SJSA1 (cell line): Measurements from ENCODE around the gene ADAM17. TPM values are rescaled to one million over a fixed set of nuclear protein-coding genes. Genes with fewer than 3 reads are reported as not detected.

Experiments used
- DNase-seq, 2 experiments: peaks; one replicate each; pipeline ENCODE4 v3.0.0-alpha.2; 2015 to 2020; ENCODE audit warnings: low spot score in 2 of 2, low read depth in 1 of 2
- H3K27ac ChIP-seq: fragments of 250-450 bp; sonication (Bioruptor Pico); 2 replicates; pipeline ENCODE4 v1.5.1; 2020; ENCODE audit warnings: mild to moderate bottlenecking, moderate library complexity
- H3K27me3 ChIP-seq: fragments of 250-450 bp; sonication (Bioruptor Pico); replicated peaks from 2 replicates; pipeline ENCODE4 v1.5.1; 2020; ENCODE audit warnings: mild to moderate bottlenecking, moderate library complexity
- H3K36me3 ChIP-seq: fragments of 250-450 bp; sonication (Bioruptor Pico); 2 replicates; pipeline ENCODE4 v1.5.1; 2020; ENCODE audit warnings: mild to moderate bottlenecking
- H3K4me1 ChIP-seq: fragments of 250-450 bp; sonication (Bioruptor Pico); replicated peaks from 2 replicates; pipeline ENCODE4 v1.6.1; 2021; ENCODE audit warnings: mild to moderate bottlenecking
- H3K4me3 ChIP-seq: fragments of 250-450 bp; sonication (Bioruptor Pico); 2 replicates; pipeline ENCODE4 v1.5.1; 2020; ENCODE audit warnings: mild to moderate bottlenecking
- H3K9me3 ChIP-seq: fragments of 250-450 bp; sonication (Bioruptor Pico); replicated peaks from 2 replicates; pipeline ENCODE4 v1.5.1; 2020; ENCODE audit warnings: mild to moderate bottlenecking
- total RNA-seq: library from RNA; depleted of rRNA; stranded (reverse); fragments of >200 nt; shearing (Covaris generic); gene quantifications from 2 replicates; pipeline ENCODE4 v1.2.3, GENCODE V29; 2014

Gene ADAM17
- total RNA-seq, 1 experiment from 2014 or later, result 20.5 TPM

- no peak for DNase-seq
- H3K4me3 ChIP-seq, result no peak overlapping the region
- H3K27ac ChIP-seq, result no peak overlapping the region
- H3K9me3 ChIP-seq, result no peaks in the 10 kb centered on the region
- H3K4me1 ChIP-seq, result no peaks in the 10 kb centered on the region
- no peaks in the 10 kb centered on the region for H3K27me3 ChIP-seq
- peaks cover 66% of the 10 kb centered on the region for H3K36me3 ChIP-seq
Measured at GRCh38 chr2:9466147-9466683, 89.4 kb downstream of the ADAM17 start.

GRCh38 chr2:9465170-9465569 is 90.5 kb downstream of the ADAM17 start:
- DNase-seq, result no peak
- H3K27ac ChIP-seq, result no peak overlapping the region
- H3K4me3 ChIP-seq, result no peak overlapping the region
- no peaks in the 10 kb centered on the region for H3K27me3 ChIP-seq
- no peaks in the 10 kb centered on the region for H3K4me1 ChIP-seq
- no peaks in the 10 kb centered on the region for H3K9me3 ChIP-seq
- H3K36me3 ChIP-seq, result peaks cover 62% of the 10 kb centered on the region

- Histone ChIP-seq H3K27ac (no peak overlapping the region), H3K4me1 (no peaks in the 10 kb centered on the region), H3K9me3 (no peaks in the 10 kb centered on the region), H3K4me3 (no peak overlapping the region), H3K36me3 (peaks cover 62% of the 10 kb centered on the region), H3K27me3 (no peaks in the 10 kb centered on the region)
- no peak for DNase-seq
Measured at GRCh38 chr2:9463698-9464034, 92.0 kb downstream of the ADAM17 start.

DNA sequence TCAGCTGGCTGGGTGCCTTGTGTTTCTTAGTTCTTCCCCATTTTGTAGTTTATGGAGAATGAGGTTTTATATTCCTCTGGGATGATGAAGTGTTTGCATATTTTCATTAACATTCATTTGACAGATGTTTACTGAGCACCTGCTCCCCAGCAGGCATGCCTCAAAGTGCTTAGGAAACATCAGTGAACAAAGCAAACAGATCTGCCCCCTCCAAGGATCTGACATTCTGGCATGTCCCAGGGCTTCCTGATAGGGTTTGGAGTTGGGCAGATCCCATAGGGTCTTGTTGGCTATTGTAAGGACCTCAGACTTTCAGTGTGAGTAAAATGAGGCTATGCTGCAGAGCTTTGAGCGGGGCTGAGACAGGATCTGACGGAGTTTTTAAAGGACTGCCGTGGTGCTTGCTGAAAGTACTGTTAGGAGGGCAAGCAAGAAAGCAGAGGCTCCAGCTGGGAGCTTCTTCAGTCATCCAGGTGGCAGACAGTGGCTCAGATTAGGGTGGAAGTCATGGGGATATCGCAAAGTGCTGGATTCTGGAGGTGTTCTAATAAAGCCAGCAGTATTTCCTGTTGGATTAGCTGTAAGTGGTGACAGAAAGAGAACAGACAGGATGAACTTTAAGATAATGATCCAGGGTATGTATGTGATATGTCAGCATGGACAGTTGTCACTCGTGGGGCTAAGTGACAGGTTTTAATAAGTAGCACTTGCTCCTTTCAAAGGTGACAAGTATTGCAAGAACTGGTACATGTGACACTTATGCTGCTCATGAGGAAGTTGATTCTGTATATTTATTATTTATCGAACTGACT is 92.5 kb downstream of the ADAM17 start:
- Histone ChIP-seq H3K36me3 (peaks cover 65% of the 10 kb centered on the region), H3K4me3 (no peak overlapping the region), H3K4me1 (no peaks in the 10 kb centered on the region), H3K27me3 (no peaks in the 10 kb centered on the region), H3K27ac (no peak overlapping the region), H3K9me3 (no peaks in the 10 kb centered on the region)
- DNase-seq, result no peak

DNA sequence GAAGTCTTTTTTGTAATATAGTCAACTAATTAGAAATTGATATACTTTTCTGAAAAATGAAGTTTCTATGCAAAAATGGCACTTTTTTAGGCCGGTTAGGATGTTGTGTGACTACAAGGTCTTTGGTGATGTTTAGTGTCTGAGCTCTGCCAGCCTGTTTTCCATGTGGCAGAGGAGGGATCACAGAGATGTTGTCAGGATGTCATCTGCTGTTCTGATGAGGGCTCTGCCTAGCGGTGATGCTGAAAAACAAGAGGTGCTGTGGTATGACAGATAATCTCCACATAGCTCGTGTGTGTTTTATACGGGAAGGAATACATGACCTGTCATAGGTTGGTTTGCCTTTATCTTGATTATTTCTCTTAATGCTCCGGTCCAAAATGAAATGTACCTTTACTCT is 93.3 kb downstream of the ADAM17 start:
- Histone ChIP-seq H3K27ac (no peak overlapping the region), H3K4me1 (no peaks in the 10 kb centered on the region), H3K36me3 (peaks cover 63% of the 10 kb centered on the region), H3K27me3 (no peaks in the 10 kb centered on the region), H3K9me3 (no peaks in the 10 kb centered on the region), H3K4me3 (no peak overlapping the region)
- DNase-seq, result no peak

GRCh38 chr2:9461079-9461478 is 94.6 kb downstream of the ADAM17 start:
- H3K36me3 ChIP-seq, result peaks cover 70% of the 10 kb centered on the region
- no peaks in the 10 kb centered on the region for H3K4me1 ChIP-seq
- no peak for DNase-seq
- no peaks in the 10 kb centered on the region for H3K9me3 ChIP-seq
- no peak overlapping the region for H3K4me3 ChIP-seq
- no peaks in the 10 kb centered on the region for H3K27me3 ChIP-seq
- H3K27ac ChIP-seq, result no peak overlapping the region

- peaks cover 67% of the 10 kb centered on the region for H3K36me3 ChIP-seq
- DNase-seq, result no peak
- H3K27me3 ChIP-seq, result no peaks in the 10 kb centered on the region
- no peak overlapping the region for H3K27ac ChIP-seq
- H3K9me3 ChIP-seq, result no peaks in the 10 kb centered on the region
- H3K4me1 ChIP-seq, result no peaks in the 10 kb centered on the region
- H3K4me3 ChIP-seq, result no peak overlapping the region
Measured at GRCh38 chr2:9460441-9461017, 95.1 kb downstream of the ADAM17 start.

GRCh38 chr2:9451231-9451630 is 104.4 kb downstream of the ADAM17 start:
- no peak for DNase-seq
- Histone ChIP-seq H3K9me3 (no peaks in the 10 kb centered on the region), H3K27me3 (no peaks in the 10 kb centered on the region), H3K4me3 (no peak overlapping the region), H3K4me1 (0 out of 2 replicates have a peak, but pooled peaks cover 3% of the 10 kb centered on the region), H3K27ac (no peak overlapping the region), H3K36me3 (peaks cover 74% of the 10 kb centered on the region)

- no peak overlapping the region for H3K4me3 ChIP-seq
- no peak overlapping the region for H3K27ac ChIP-seq
- peaks cover 20% of the 10 kb centered on the region for H3K4me1 ChIP-seq
- H3K36me3 ChIP-seq, result peaks cover 75% of the 10 kb centered on the region
- H3K27me3 ChIP-seq, result no peaks in the 10 kb centered on the region
- no peak for DNase-seq
- H3K9me3 ChIP-seq, result no peaks in the 10 kb centered on the region
Measured at GRCh38 chr2:9445089-9445488, 110.5 kb downstream of the ADAM17 start.

DNA sequence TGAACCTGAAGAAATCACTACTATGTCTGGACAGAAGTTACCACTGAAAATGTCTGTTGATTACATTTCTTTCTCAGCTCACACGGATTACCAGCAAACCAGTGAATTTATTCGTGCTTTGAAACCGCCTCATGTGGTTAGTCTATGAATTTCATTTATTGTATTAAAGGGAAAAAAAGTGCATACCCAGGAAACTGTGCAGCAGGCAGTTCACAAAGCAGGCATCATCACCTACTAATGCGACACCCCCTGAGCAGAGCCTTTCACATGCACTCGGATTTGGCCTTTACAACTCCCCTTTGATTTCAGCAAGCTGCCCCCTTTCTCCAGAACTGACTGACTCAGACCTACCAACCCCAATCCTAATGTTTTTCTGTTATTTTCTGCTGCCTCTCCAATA is 112.1 kb downstream of the ADAM17 start:
- H3K27ac ChIP-seq, result no peak overlapping the region
- no peaks in the 10 kb centered on the region for H3K9me3 ChIP-seq
- peaks cover 71% of the 10 kb centered on the region for H3K36me3 ChIP-seq
- H3K4me1 ChIP-seq, result peaks cover 25% of the 10 kb centered on the region
- H3K27me3 ChIP-seq, result no peaks in the 10 kb centered on the region
- H3K4me3 ChIP-seq, result no peak overlapping the region
- no peak for DNase-seq

DNA sequence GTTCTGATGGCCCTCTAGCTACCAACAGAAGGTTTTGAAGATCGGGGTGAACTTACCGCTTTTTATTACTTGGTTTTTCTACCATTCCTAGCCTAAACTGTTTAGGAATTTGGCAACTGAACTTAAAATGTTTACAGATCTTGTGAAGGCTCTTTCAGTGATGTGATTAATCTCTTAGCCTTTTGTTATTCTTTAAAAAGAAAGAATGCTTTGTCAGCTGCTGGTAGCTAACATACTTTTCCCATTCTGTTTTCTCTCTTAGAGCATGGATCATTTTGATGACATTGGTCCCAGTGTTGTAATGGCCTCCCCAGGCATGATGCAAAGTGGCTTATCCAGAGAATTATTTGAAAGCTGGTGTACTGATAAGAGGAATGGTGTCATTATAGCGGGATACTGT is 114.1 kb downstream of the ADAM17 start:
- H3K27ac ChIP-seq, result no peak overlapping the region
- peaks cover 25% of the 10 kb centered on the region for H3K4me1 ChIP-seq
- H3K27me3 ChIP-seq, result no peaks in the 10 kb centered on the region
- peak in 1 of 2 experiments; percentile 40 for DNase-seq
- peaks cover 67% of the 10 kb centered on the region for H3K36me3 ChIP-seq
- H3K4me3 ChIP-seq, result no peak overlapping the region
- no peaks in the 10 kb centered on the region for H3K9me3 ChIP-seq

- H3K27ac ChIP-seq, result no peak overlapping the region; the same call in 1 of the 2 replicates
- DNase-seq, result peak in 1 of 2 experiments; percentile 9
- H3K36me3 ChIP-seq, result peaks cover 64% of the 10 kb centered on the region
- no peaks in the 10 kb centered on the region for H3K9me3 ChIP-seq
- H3K4me1 ChIP-seq, result peaks cover 25% of the 10 kb centered on the region
- no peaks in the 10 kb centered on the region for H3K27me3 ChIP-seq
- H3K4me3 ChIP-seq, result no peak overlapping the region
Measured at GRCh38 chr2:9440058-9440727, 115.4 kb downstream of the ADAM17 start.

DNA sequence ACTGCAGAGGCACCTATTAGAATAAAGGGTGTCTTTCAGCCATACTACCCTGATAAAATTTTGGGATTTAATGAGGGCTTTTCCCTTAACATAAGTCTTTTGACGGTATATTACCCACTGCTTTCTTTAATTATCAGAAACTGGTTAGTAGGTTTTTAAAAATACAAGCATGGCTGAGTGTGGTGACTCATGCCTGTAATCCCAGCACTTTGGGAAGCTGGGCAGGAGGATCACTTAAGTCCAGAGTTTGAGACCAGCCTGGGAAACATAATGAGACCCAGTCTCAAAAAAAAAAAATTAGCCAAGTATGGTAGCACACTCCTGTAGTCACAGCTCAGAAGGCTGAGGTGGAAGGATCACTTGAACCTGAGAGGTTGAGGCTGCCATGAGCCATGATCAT is 116.1 kb downstream of the ADAM17 start:
- Histone ChIP-seq H3K27ac (no peak overlapping the region), H3K9me3 (no peaks in the 10 kb centered on the region), H3K4me1 (peaks cover 25% of the 10 kb centered on the region), H3K36me3 (peaks cover 62% of the 10 kb centered on the region), H3K4me3 (no peak overlapping the region), H3K27me3 (no peaks in the 10 kb centered on the region)
- peak in 1 of 2 experiments; percentile 18 for DNase-seq
